GM12878 (cell line): ENCODE data around the gene NPPB. TPM values are rescaled to one million over a fixed set of nuclear protein-coding genes. Genes with fewer than 3 reads are reported as not detected.

Source experiments
- ATAC-seq: fragments of 200-7000 bp; cut with Tn5 transposase; 3 replicates; pipeline ENCODE4 v1.9.1; 2020; ENCODE audit warnings: mild to moderate bottlenecking, moderate library complexity
- BruUV-seq: library from RNA; stranded (reverse); fragments of 400-500 nt; replicated peaks from 2 replicates; lab custom pipeline; 2021; lab: Mats Ljungman, UMichigan
- CTCF ChIA-PET: fragments of 300-600 bp; sonication (Branson Sonifier 250); formaldehyde crosslinking; extraction: SDS; loops from one replicate; lab custom pipeline; 2021; ENCODE audit warnings: inconsistent platforms; lab: Yijun Ruan, JAX
- POLR2A ChIA-PET: fragments of 350-600 bp; formaldehyde crosslinking; extraction: SDS; loops from one replicate; lab custom pipeline; 2021; ENCODE audit warnings: inconsistent platforms; lab: Charles Lee
- RAD21 ChIA-PET: fragments of 300-600 bp; sonication (Branson Sonifier 250); formaldehyde crosslinking; loops from one replicate; lab custom pipeline; 2023; ENCODE audit warnings: antibody characterized with exemption; ENCODE audit not compliant: unreplicated experiment; lab: Charles Lee
- SMC1A ChIA-PET: fragments of 300-600 bp; sonication (Branson Sonifier 250); formaldehyde crosslinking; loops from one replicate; lab custom pipeline; 2023; ENCODE audit not compliant: unreplicated experiment, uncharacterized antibody; lab: Charles Lee
- DNase-seq: peaks from one replicate; pipeline ENCODE4 v3.0.0-alpha.2; 2011; ENCODE audit warnings: low read depth, low spot score
- FAIRE-seq: peaks from 3 replicates; lab custom pipeline; 2011; peaks lifted over from hg19 to GRCh38; lab: Jason Lieb, UNC
- H2AFZ ChIP-seq: 2 replicates; pipeline ENCODE4 v1.6.0; 2011; ENCODE audit warnings: low read depth, low read length, control low read depth; ENCODE audit not compliant: control insufficient read depth
- H3K27ac ChIP-seq: 2 replicates; pipeline ENCODE4 v1.5.1; 2011; ENCODE audit warnings: control low read depth; ENCODE audit not compliant: control insufficient read depth, insufficient read depth
- H3K27me3 ChIP-seq, 2 experiments: replicated peaks in 1 of 2; 2 replicates each; pipeline versions ENCODE4 v1.6.0 to v1.6.1; 2011; ENCODE audit warnings: low read length in 1 of 2; ENCODE audit not compliant: control insufficient read depth in 2 of 2, insufficient read depth in 2 of 2
- H3K36me3 ChIP-seq, 2 experiments: 2 replicates each; pipeline ENCODE4 v1.5.1; 2011; ENCODE audit warnings: low read length in 1 of 2; ENCODE audit not compliant: control insufficient read depth in 2 of 2, insufficient read depth in 2 of 2
- H3K4me1 ChIP-seq: 2 replicates; pipeline ENCODE4 v1.6.1; 2011; ENCODE audit warnings: mild to moderate bottlenecking, low read length, moderate library complexity, mixed read lengths; ENCODE audit not compliant: control insufficient read depth, insufficient read depth
- H3K4me2 ChIP-seq: 2 replicates; pipeline ENCODE4 v1.6.0; 2011; ENCODE audit warnings: control low read depth; ENCODE audit not compliant: control insufficient read depth, insufficient read depth
- H3K4me3 ChIP-seq: fragments of 200-600 bp; sonication (generic); 2 replicates; pipeline ENCODE4 v1.5.1; 2016
- H3K79me2 ChIP-seq: 2 replicates; pipeline ENCODE4 v1.6.0; 2011; ENCODE audit warnings: low read length; ENCODE audit not compliant: control insufficient read depth, insufficient read depth
- H3K9ac ChIP-seq: 2 replicates; pipeline ENCODE4 v1.8.0; 2011; ENCODE audit warnings: low read length, control low read depth, mixed read lengths; ENCODE audit not compliant: control insufficient read depth, insufficient read depth
- H3K9me3 ChIP-seq: replicated peaks from 3 replicates; pipeline ENCODE4 v1.5.1; 2011; ENCODE audit warnings: mild to moderate bottlenecking, low read length; ENCODE audit not compliant: control insufficient read depth, insufficient read depth
- H4K20me1 ChIP-seq: 2 replicates; pipeline ENCODE4 v1.6.0; 2011; ENCODE audit not compliant: control insufficient read depth, insufficient read depth
- BRCA1 ChIP-seq: IDR thresholded peaks from 2 replicates; pipeline ENCODE4 v1.6.1; 2011; ENCODE audit warnings: low read depth, low read length, improper control_type of control experiment
- CBX3 ChIP-seq: fragments of 200-600 bp; sonication (generic); IDR thresholded peaks from 2 replicates; pipeline ENCODE4 v1.6.1; 2016; ENCODE audit warnings: low read depth, borderline replicate concordance
- ELK1 ChIP-seq: IDR thresholded peaks from 2 replicates; pipeline ENCODE4 v1.6.1; 2012; ENCODE audit warnings: low read depth, low read length, improper control_type of control experiment
- HDGF ChIP-seq: fragments of 450-650 bp; IDR thresholded peaks from 2 replicates; pipeline ENCODE4 v1.6.1; 2016; ENCODE audit warnings: antibody characterized with exemption
- KAT2A ChIP-seq: conservative IDR thresholded peaks from 2 replicates; pipeline ENCODE4 v1.6.1; 2011; ENCODE audit warnings: low read depth, low read length; ENCODE audit not compliant: control insufficient read depth
- MTA3 ChIP-seq: IDR thresholded peaks from 2 replicates; pipeline ENCODE4 v1.6.1; 2012; ENCODE audit warnings: low read length, inconsistent platforms, borderline replicate concordance
- NFYB ChIP-seq: IDR thresholded peaks from 2 replicates; pipeline ENCODE4 v1.6.1; 2011; ENCODE audit warnings: low read depth, mild to moderate bottlenecking, low read length, improper control_type of control experiment, moderate library complexity; ENCODE audit not compliant: insufficient read depth
- NR2C2 ChIP-seq: IDR thresholded peaks from 2 replicates; pipeline ENCODE4 v1.6.1; 2011; ENCODE audit warnings: borderline replicate concordance, low read depth; ENCODE audit not compliant: control insufficient read depth, insufficient read length
- PAX5 ChIP-seq: IDR thresholded peaks from 2 replicates; pipeline ENCODE4 v1.6.1; 2011; ENCODE audit warnings: low read depth, low read length, borderline replicate concordance
- POU2F2 ChIP-seq: IDR thresholded peaks from 3 replicates; pipeline ENCODE4 v1.6.1; 2011; ENCODE audit warnings: low read depth, mild to moderate bottlenecking, low read length, borderline replicate concordance
- RBBP5 ChIP-seq: fragments of 200-600 bp; sonication (generic); conservative IDR thresholded peaks from 2 replicates; pipeline ENCODE4 v1.6.1; 2016
- RUNX3 ChIP-seq: IDR thresholded peaks from 2 replicates; pipeline ENCODE4 v1.6.1; 2012; ENCODE audit warnings: low read length, inconsistent platforms
- SREBF1 ChIP-seq: IDR thresholded peaks from 2 replicates; pipeline ENCODE4 v1.6.1; 2012; ENCODE audit warnings: mild to moderate bottlenecking, low read length
- YBX1 ChIP-seq: fragments of 450-650 bp; IDR thresholded peaks from 2 replicates; pipeline ENCODE4 v1.6.1; 2016; ENCODE audit warnings: antibody characterized with exemption
- WGBS: methylation state at CpG from one replicate; pipeline ENCODE4 v1.1.6; 2016; ENCODE audit warnings: low lambda C conversion rate; ENCODE audit not compliant: insufficient replicate concordance, insufficient coverage; ENCODE audit errors: missing lambda C conversion rate; 5-methylcytosine and 5-hydroxymethylcytosine counted together
- in situ Hi-C: fragments of 300-500 bp; cut with MboI; formaldehyde crosslinking; loops from 9 replicates; pipeline ENCODE4 v1.14.3; 2018; ENCODE audit warnings: mixed read lengths
- intact Hi-C: fragments of 100-400 bp; cut with micrococcal nuclease; formaldehyde crosslinking; loops from one replicate; pipeline ENCODE4 v1.14.2; 2022; ENCODE audit not compliant: unreplicated experiment
- polyA plus RNA-seq, 11 experiments: library from polyadenylated mRNA; depleted of rRNA in 4 of 11; unstranded in 6 of 11; stranded (reverse) in 5 of 11; fragments of >200 nt; fragmentation: Nextera tagmentation in 4 of 11; fragmentation: Illumina TruSeq in 1 of 11; extraction: Ambion mirVana in 4 of 11; extraction: Trizol in 1 of 11; gene quantifications; 1 replicate in 1 of 11; 2 replicates in 10 of 11; pipeline versions ENCODE4 v1.2.1 to v1.2.3, GENCODE V29; 2011 to 2016; ENCODE audit warnings: inconsistent platforms in 2 of 11, missing spikeins in 2 of 11, low read depth in 1 of 11
- total RNA-seq, 4 experiments: library from RNA; depleted of rRNA in 3 of 4; stranded (reverse); fragments of >200 nt in 3 of 4; fragmentation: Illumina TruSeq in 1 of 4; extraction: Trizol in 1 of 4; gene quantifications; 2 replicates each; pipeline versions ENCODE4 v1.2.1 to v1.2.3, GENCODE V29; 2013 to 2021
- TF ChIP-seq, protein P1 (sequence below): fragments of 450-650 bp; IDR thresholded peaks from 2 replicates; pipeline ENCODE4 v1.6.1; 2018; ENCODE audit warnings: borderline replicate concordance, mild to moderate bottlenecking; ENCODE audit not compliant: partially characterized antibody
- TF ChIP-seq, protein P2 (sequence below): fragments of 450-650 bp; IDR thresholded peaks from 2 replicates; pipeline ENCODE4 v1.6.1; 2017; ENCODE audit warnings: antibody characterized with exemption, mild to moderate bottlenecking, moderate library complexity
- TF ChIP-seq, protein P3 (sequence below): fragments of 450-650 bp; IDR thresholded peaks from 2 replicates; pipeline ENCODE4 v1.6.1; 2016; ENCODE audit warnings: mild to moderate bottlenecking

The NPPB gene
- total and polyA plus RNA-seq, 10 of the 15 experiments (the other 5 are each of a cell fraction or from before 2014, with no cell fraction given): not detected

- DNase-seq: no peak
- no peak overlapping the region for H3K4me2 ChIP-seq
- no peak overlapping the region for H3K9ac ChIP-seq
- H3K4me3 ChIP-seq: no peak overlapping the region
- no peak overlapping the region for H3K27ac ChIP-seq
- no peaks in the 10 kb centered on the region for H3K9me3 ChIP-seq
- no TSS peak for BruUV-seq
- in situ Hi-C loops (no loop called here), intact Hi-C loops (no loop called here)
- 40% methylated on average over 19 of the region's 19 CpGs for WGBS
- SMC1A ChIA-PET: no interaction called here
- no peak for FAIRE-seq
- H3K79me2 ChIP-seq: no peaks in the 10 kb centered on the region
- H3K4me1 ChIP-seq: no peaks in the 10 kb centered on the region
- H3K36me3 ChIP-seq: no peaks in the 10 kb centered on the region
- POLR2A ChIA-PET: no interaction called here
- H2AFZ ChIP-seq: no peak overlapping the region
- H3K27me3 ChIP-seq: no peaks in the 10 kb centered on the region; a peak in 1 of 4 replicates
- no peak for ATAC-seq
- no peaks in the 10 kb centered on the region for H4K20me1 ChIP-seq
- RAD21 ChIA-PET: interaction anchor here (0.7 to 1.0 kb wide), 2 partner anchors 10 to 84 kb away, joined by 3 read pairs; no protein-coding TSS in a partner anchor
- CTCF ChIA-PET: interaction anchor here (1.3 kb wide), 1 partner anchor 80 kb away, joined by 3 read pairs; no protein-coding TSS in a partner anchor
- TF ChIP-seq, protein P1, sequence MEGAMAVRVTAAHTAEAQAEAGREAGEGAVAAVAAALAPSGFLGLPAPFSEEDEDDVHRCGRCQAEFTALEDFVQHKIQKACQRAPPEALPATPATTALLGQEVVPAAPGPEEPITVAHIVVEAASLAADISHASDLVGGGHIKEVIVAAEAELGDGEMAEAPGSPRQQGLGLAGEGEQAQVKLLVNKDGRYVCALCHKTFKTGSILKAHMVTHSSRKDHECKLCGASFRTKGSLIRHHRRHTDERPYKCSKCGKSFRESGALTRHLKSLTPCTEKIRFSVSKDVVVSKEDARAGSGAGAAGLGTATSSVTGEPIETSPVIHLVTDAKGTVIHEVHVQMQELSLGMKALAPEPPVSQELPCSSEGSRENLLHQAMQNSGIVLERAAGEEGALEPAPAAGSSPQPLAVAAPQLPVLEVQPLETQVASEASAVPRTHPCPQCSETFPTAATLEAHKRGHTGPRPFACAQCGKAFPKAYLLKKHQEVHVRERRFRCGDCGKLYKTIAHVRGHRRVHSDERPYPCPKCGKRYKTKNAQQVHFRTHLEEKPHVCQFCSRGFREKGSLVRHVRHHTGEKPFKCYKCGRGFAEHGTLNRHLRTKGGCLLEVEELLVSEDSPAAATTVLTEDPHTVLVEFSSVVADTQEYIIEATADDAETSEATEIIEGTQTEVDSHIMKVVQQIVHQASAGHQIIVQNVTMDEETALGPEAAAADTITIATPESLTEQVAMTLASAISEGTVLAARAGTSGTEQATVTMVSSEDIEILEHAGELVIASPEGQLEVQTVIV: no peak
- no peak for TF ChIP-seq MTA3
- no peak for TF ChIP-seq RUNX3
- TF ChIP-seq NFYB: no peak
- TF ChIP-seq KAT2A: no peak
- no peak for TF ChIP-seq NR2C2
- no peak for TF ChIP-seq YBX1
- TF ChIP-seq ELK1: no peak
- TF ChIP-seq RBBP5: no peak
- TF ChIP-seq CBX3: no peak
- no peak for TF ChIP-seq PAX5
- no peak for TF ChIP-seq HDGF
- TF ChIP-seq POU2F2: no peak
- TF ChIP-seq, protein P2, sequence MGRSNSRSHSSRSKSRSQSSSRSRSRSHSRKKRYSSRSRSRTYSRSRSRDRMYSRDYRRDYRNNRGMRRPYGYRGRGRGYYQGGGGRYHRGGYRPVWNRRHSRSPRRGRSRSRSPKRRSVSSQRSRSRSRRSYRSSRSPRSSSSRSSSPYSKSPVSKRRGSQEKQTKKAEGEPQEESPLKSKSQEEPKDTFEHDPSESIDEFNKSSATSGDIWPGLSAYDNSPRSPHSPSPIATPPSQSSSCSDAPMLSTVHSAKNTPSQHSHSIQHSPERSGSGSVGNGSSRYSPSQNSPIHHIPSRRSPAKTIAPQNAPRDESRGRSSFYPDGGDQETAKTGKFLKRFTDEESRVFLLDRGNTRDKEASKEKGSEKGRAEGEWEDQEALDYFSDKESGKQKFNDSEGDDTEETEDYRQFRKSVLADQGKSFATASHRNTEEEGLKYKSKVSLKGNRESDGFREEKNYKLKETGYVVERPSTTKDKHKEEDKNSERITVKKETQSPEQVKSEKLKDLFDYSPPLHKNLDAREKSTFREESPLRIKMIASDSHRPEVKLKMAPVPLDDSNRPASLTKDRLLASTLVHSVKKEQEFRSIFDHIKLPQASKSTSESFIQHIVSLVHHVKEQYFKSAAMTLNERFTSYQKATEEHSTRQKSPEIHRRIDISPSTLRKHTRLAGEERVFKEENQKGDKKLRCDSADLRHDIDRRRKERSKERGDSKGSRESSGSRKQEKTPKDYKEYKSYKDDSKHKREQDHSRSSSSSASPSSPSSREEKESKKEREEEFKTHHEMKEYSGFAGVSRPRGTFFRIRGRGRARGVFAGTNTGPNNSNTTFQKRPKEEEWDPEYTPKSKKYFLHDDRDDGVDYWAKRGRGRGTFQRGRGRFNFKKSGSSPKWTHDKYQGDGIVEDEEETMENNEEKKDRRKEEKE: no peak
- no peak for TF ChIP-seq SREBF1
- TF ChIP-seq, protein P3, sequence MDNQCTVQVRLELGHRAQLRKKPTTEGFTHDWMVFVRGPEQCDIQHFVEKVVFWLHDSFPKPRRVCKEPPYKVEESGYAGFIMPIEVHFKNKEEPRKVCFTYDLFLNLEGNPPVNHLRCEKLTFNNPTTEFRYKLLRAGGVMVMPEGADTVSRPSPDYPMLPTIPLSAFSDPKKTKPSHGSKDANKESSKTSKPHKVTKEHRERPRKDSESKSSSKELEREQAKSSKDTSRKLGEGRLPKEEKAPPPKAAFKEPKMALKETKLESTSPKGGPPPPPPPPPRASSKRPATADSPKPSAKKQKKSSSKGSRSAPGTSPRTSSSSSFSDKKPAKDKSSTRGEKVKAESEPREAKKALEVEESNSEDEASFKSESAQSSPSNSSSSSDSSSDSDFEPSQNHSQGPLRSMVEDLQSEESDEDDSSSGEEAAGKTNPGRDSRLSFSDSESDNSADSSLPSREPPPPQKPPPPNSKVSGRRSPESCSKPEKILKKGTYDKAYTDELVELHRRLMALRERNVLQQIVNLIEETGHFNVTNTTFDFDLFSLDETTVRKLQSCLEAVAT: no peak
- TF ChIP-seq BRCA1: no peak
Observed at GRCh38 chr1:11886986-11887665, 28.4 kb upstream of the NPPB start.
